Measurements from ENCODE around the gene DNASE1L2. TPM values are rescaled to one million over a fixed set of nuclear protein-coding genes. Genes with fewer than 3 reads are reported as not detected.

DNASE1L2 gene
- total RNA-seq, 1 experiment from 2014 or later, result 1.9 TPM

GRCh38 chr16:2189252-2189893 is 46.9 kb upstream of the DNASE1L2 start:
- H3K27me3 ChIP-seq (ENCODE audit: insufficient read depth, low read length), result no peaks in the 10 kb centered on the region
- DNase-seq (ENCODE audit: low read depth, low spot score) (no peak), ATAC-seq (no peak)
- no peaks in the 10 kb centered on the region for H3K9me2 ChIP-seq (ENCODE audit: insufficient read depth)
- ChIA-PET RAD21 (ENCODE audit: low non-redundant PET in 1 of 2, low total read pairs in 2 of 2, uncharacterized antibody in 2 of 2, unreplicated experiment in 2 of 2) (no interaction called here), CTCF (no interaction called here), POLR2A (interaction anchor here (1.2 kb wide), 1 partner anchor 34 kb away, joined by 3 read pairs; the partner anchor contains the start of gene TRAF7)
- TF ChIP-seq MAX (IDR thresholded peaks at IDR 0.05) (no peak), SIN3A (IDR thresholded peaks at IDR 0.05; ENCODE audit: low read depth) (no peak), POLR2A (IDR thresholded peaks at IDR 0.05; ENCODE audit: borderline replicate concordance, extremely low read depth, insufficient read depth, insufficient read length) (no peak), RAD21 (IDR thresholded peaks at IDR 0.05; ENCODE audit: low read depth) (no peak), YY1 (IDR thresholded peaks at IDR 0.05; ENCODE audit: extremely low read depth, insufficient replicate concordance, low read depth, low read length) (no peak), JUND (IDR thresholded peaks at IDR 0.05) (no peak)
- no peaks in the 10 kb centered on the region for H3K36me3 ChIP-seq (ENCODE audit: control insufficient read depth in 1 of 2, insufficient read depth in 2 of 2, low read length in 2 of 2)
- no peak overlapping the region for H2AFZ ChIP-seq (ENCODE audit: low read depth, low read length, poor library complexity, severe bottlenecking)
- no peak overlapping the region for H3K4me3 ChIP-seq (replicated peaks in 1 of 2; ENCODE audit: low read depth in 1 of 2, low read length in 2 of 2)
- no peak overlapping the region for H3K27ac ChIP-seq (ENCODE audit: low read depth, low read length)
- H3K9ac ChIP-seq (ENCODE audit: low read length), result no peak overlapping the region
- no peaks in the 10 kb centered on the region for H4K20me1 ChIP-seq (ENCODE audit: insufficient read depth)
- intact Hi-C loops (cut with micrococcal nuclease), result no loop called here
- no peaks in the 10 kb centered on the region for H3K9me3 ChIP-seq (ENCODE audit: control insufficient read depth in 1 of 2, insufficient read depth in 1 of 2, low read depth in 1 of 2, low read length in 2 of 2)
- H3K4me1 ChIP-seq (ENCODE audit: control insufficient read depth in 1 of 2, insufficient read depth in 2 of 2, low read length in 2 of 2), result peaks cover 0 to 4% of the 10 kb centered on the region in 2 experiments; a peak in 3 of 4 replicates
- H3K79me2 ChIP-seq (ENCODE audit: insufficient read depth, low read length), result no peaks in the 10 kb centered on the region
- no TSS peak for BruUV-seq (replicated peaks)
- H3K4me2 ChIP-seq (ENCODE audit: low read length), result no peak overlapping the region

- TF ChIP-seq CEBPB (IDR thresholded peaks at IDR 0.05; ENCODE audit: low read depth) (no peak), EZH2phosphoT487 (IDR thresholded peaks at IDR 0.05; ENCODE audit: borderline replicate concordance) (no peak), YY1 (IDR thresholded peaks at IDR 0.05; ENCODE audit: extremely low read depth, insufficient replicate concordance, low read depth, low read length) (no peak), ATF3 (IDR thresholded peaks at IDR 0.05) (no peak), ZFX (IDR thresholded peaks at IDR 0.05) (no peak), FOSL1 (IDR thresholded peaks at IDR 0.05; ENCODE audit: low read depth) (no peak), EGR1 (IDR thresholded peaks at IDR 0.05; ENCODE audit: low read depth) (no peak), RAD21 (IDR thresholded peaks at IDR 0.05; ENCODE audit: low read depth) (no peak), SIN3A (IDR thresholded peaks at IDR 0.05; ENCODE audit: low read depth) (no peak), JUND (IDR thresholded peaks at IDR 0.05) (no peak), REST (IDR thresholded peaks at IDR 0.05; ENCODE audit: low read depth) (no peak)
- no peaks in the 10 kb centered on the region for H3K9me2 ChIP-seq (ENCODE audit: insufficient read depth)
- no peak overlapping the region for H3K4me2 ChIP-seq (ENCODE audit: low read length)
- BruUV-seq (replicated peaks), result no TSS peak
- ATAC-seq, result no peak
- H3K36me3 ChIP-seq (ENCODE audit: control insufficient read depth in 1 of 2, insufficient read depth in 2 of 2, low read length in 2 of 2), result no peaks in the 10 kb centered on the region
- H3K4me1 ChIP-seq (ENCODE audit: control insufficient read depth in 1 of 2, insufficient read depth in 2 of 2, low read length in 2 of 2), result peaks cover 2 to 11% of the 10 kb centered on the region in 2 experiments
- ChIA-PET RAD21 (ENCODE audit: low non-redundant PET in 1 of 2, low total read pairs in 2 of 2, uncharacterized antibody in 2 of 2, unreplicated experiment in 2 of 2) (no interaction called here), POLR2A (interaction anchor here (1.2 kb wide), 1 partner anchor 35 kb away, joined by 3 read pairs; the partner anchor contains the start of gene TRAF7), CTCF (no interaction called here)
- H2AFZ ChIP-seq (ENCODE audit: low read depth, low read length, poor library complexity, severe bottlenecking), result no peak overlapping the region
- intact Hi-C loops (cut with micrococcal nuclease), result loop anchor here (10.0 kb wide), 1 partner anchor 315 kb away; no protein-coding TSS in a partner anchor
- no peak for DNase-seq (ENCODE audit: low read depth, low spot score)
- no peaks in the 10 kb centered on the region for H3K9me3 ChIP-seq (ENCODE audit: control insufficient read depth in 1 of 2, insufficient read depth in 1 of 2, low read depth in 1 of 2, low read length in 2 of 2)
- H3K79me2 ChIP-seq (ENCODE audit: insufficient read depth, low read length), result no peaks in the 10 kb centered on the region
- no peaks in the 10 kb centered on the region for H3K27me3 ChIP-seq (ENCODE audit: insufficient read depth, low read length)
- no peak overlapping the region for H3K27ac ChIP-seq (ENCODE audit: low read depth, low read length)
- H3K9ac ChIP-seq (ENCODE audit: low read length), result no peak overlapping the region
- no peak overlapping the region for H3K4me3 ChIP-seq (replicated peaks in 1 of 2; ENCODE audit: low read depth in 1 of 2, low read length in 2 of 2)
- H4K20me1 ChIP-seq (ENCODE audit: insufficient read depth), result no peaks in the 10 kb centered on the region
Observed at GRCh38 chr16:2190002-2190658, 46.1 kb upstream of the DNASE1L2 start.

All from HCT116 (cell line).